ENCODE data around the gene STRADA.

GRCh38 chr17:63696381-63696961 lies 45.1 kb downstream of the STRADA start:
- TF ChIP-seq JUNB (IDR thresholded peaks at IDR 0.05; ENCODE audit: unreplicated experiment) (no peak), EZH2 (IDR thresholded peaks at IDR 0.05; ENCODE audit: low read depth, unreplicated experiment) (no peak), POLR2AphosphoS5 (IDR thresholded peaks at IDR 0.05; ENCODE audit: low read depth) (no peak), CREB1 (CRISPR knock-in tag; IDR thresholded peaks at IDR 0.05; ENCODE audit: low read depth) (no peak), EZH2phosphoT487 (IDR thresholded peaks at IDR 0.05; ENCODE audit: unreplicated experiment) (no peak), ZNF331 (CRISPR knock-in tag; IDR thresholded peaks at IDR 0.05; ENCODE audit: low read depth) (no peak), ETS1 (IDR thresholded peaks at IDR 0.05) (no peak), ZNF114 (CRISPR knock-in tag; IDR thresholded peaks at IDR 0.05) (no peak)
- TF ChIP-seq, protein P1, sequence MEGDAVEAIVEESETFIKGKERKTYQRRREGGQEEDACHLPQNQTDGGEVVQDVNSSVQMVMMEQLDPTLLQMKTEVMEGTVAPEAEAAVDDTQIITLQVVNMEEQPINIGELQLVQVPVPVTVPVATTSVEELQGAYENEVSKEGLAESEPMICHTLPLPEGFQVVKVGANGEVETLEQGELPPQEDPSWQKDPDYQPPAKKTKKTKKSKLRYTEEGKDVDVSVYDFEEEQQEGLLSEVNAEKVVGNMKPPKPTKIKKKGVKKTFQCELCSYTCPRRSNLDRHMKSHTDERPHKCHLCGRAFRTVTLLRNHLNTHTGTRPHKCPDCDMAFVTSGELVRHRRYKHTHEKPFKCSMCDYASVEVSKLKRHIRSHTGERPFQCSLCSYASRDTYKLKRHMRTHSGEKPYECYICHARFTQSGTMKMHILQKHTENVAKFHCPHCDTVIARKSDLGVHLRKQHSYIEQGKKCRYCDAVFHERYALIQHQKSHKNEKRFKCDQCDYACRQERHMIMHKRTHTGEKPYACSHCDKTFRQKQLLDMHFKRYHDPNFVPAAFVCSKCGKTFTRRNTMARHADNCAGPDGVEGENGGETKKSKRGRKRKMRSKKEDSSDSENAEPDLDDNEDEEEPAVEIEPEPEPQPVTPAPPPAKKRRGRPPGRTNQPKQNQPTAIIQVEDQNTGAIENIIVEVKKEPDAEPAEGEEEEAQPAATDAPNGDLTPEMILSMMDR (conservative IDR thresholded peaks at IDR 0.05; ENCODE audit: low read depth in 2 of 2) = peak; percentile 58 to 76
- TF ChIP-seq, protein P2, sequence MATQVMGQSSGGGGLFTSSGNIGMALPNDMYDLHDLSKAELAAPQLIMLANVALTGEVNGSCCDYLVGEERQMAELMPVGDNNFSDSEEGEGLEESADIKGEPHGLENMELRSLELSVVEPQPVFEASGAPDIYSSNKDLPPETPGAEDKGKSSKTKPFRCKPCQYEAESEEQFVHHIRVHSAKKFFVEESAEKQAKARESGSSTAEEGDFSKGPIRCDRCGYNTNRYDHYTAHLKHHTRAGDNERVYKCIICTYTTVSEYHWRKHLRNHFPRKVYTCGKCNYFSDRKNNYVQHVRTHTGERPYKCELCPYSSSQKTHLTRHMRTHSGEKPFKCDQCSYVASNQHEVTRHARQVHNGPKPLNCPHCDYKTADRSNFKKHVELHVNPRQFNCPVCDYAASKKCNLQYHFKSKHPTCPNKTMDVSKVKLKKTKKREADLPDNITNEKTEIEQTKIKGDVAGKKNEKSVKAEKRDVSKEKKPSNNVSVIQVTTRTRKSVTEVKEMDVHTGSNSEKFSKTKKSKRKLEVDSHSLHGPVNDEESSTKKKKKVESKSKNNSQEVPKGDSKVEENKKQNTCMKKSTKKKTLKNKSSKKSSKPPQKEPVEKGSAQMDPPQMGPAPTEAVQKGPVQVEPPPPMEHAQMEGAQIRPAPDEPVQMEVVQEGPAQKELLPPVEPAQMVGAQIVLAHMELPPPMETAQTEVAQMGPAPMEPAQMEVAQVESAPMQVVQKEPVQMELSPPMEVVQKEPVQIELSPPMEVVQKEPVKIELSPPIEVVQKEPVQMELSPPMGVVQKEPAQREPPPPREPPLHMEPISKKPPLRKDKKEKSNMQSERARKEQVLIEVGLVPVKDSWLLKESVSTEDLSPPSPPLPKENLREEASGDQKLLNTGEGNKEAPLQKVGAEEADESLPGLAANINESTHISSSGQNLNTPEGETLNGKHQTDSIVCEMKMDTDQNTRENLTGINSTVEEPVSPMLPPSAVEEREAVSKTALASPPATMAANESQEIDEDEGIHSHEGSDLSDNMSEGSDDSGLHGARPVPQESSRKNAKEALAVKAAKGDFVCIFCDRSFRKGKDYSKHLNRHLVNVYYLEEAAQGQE (IDR thresholded peaks at IDR 0.05; ENCODE audit: unreplicated experiment) = no peak
